Left ventricle myocardium superior (tissue), 1 donor: ENCODE data around the gene OR7C2. TPM values are rescaled to one million over a fixed set of nuclear protein-coding genes. Genes with fewer than 3 reads are reported as not detected.

ENCODE experiments used
- ATAC-seq: fragments of 200-7000 bp; cut with Tn5 transposase; one replicate; pipeline ENCODE4 v1.9.1; 2020; ENCODE audit warnings: mild to moderate bottlenecking, moderate library complexity
- DNase-seq: peaks from one replicate; pipeline ENCODE4 v3.0.0-alpha.2; 2020
- intact Hi-C: fragments of 100-400 bp; cut with micrococcal nuclease; formaldehyde crosslinking; loops from one replicate; pipeline ENCODE4 v1.11.0; 2022
- total RNA-seq: library from RNA; stranded (reverse); fragmentation: NEBNext Ultra II Directional; extraction: Animal tissue kit (Norgen Biotek cat#: 25700); gene quantifications from one replicate; pipeline ENCODE4 v1.2.1, GENCODE V29; 2021
- donor health status: DM: no; HTN: yes; CAD: no; lungs with severe emphysema.

OR7C2 gene
- total RNA-seq, 1 donor from 2014 or later: not detected

- intact Hi-C loops: no loop called here
- no peak for ATAC-seq
- no peak for DNase-seq
These were observed 35.8 kb downstream of the OR7C2 start for GRCh38 chr19:14977128-14977527.

- DNase-seq: no peak
- intact Hi-C loops: no loop called here
- ATAC-seq: no peak
These were observed 37.0 kb downstream of the OR7C2 start for GRCh38 chr19:14978161-14978776.

- no peak for ATAC-seq
- DNase-seq: no peak
- intact Hi-C loops: no loop called here
These were observed 38.4 kb downstream of the OR7C2 start, which contains the start of gene SLC1A6 for GRCh38 chr19:14979476-14980255. TSS of gene SLC1A6 (minus strand) at chr19:14979864. CDS start at chr19:14972910, 6,954 bp downstream.

- DNase-seq (no peak), ATAC-seq (no peak)
- intact Hi-C loops: no loop called here
These were observed 43.8 kb downstream of the OR7C2 start for GRCh38 chr19:14985133-14985532.

Other genes starting within 250 kb of the OR7C2 start
- 0.72 TPM for gene ADGRE2, start 162.9 kb upstream of the OR7C2 start, total RNA-seq
- not detected for gene OR7A5, start 106.3 kb upstream of the OR7C2 start, total RNA-seq
- not detected for gene OR7C1, start 106.3 kb upstream of the OR7C2 start, total RNA-seq
- gene OR7A10, start 92.6 kb upstream of the OR7C2 start, total RNA-seq: not detected
- gene OR7A17, start 55.4 kb upstream of the OR7C2 start, total RNA-seq: not detected
- gene SLC1A6, start 38.4 kb downstream of the OR7C2 start, total RNA-seq: not detected
- gene CASP14, start 108.0 kb downstream of the OR7C2 start, total RNA-seq: not detected
- not detected for gene OR1I1, start 140.7 kb downstream of the OR7C2 start, total RNA-seq
- gene SYDE1, start 165.9 kb downstream of the OR7C2 start, total RNA-seq: 15.1 TPM